HL-60/S4 (cell line): ENCODE results near the gene AADACL4.
"Not testable (repeated sequence)": the region's sequence is repeated elsewhere in the genome, so short reads cannot be mapped to it uniquely, and the experiment has no call there.

Source experiments
- in situ Hi-C: fragments of 300-500 bp; cut with MboI; formaldehyde crosslinking; loops from 2 replicates; pipeline ENCODE4 v1.14.3; 2022; ENCODE audit warnings: low sequenced_read_pairs

The AADACL4 gene

GRCh38 chr1:12706061-12706460, 62.2 kb downstream of the AADACL4 start:
- in situ Hi-C loops, result no loop called here

- in situ Hi-C loops, result no loop called here
Observed at GRCh38 chr1:12708396-12709090, 64.7 kb downstream of the AADACL4 start.

- in situ Hi-C loops, result no loop called here
Observed at GRCh38 chr1:12709091-12709491, 65.2 kb downstream of the AADACL4 start.

- in situ Hi-C loops, result no loop called here
Observed at GRCh38 chr1:12709696-12710095, 65.8 kb downstream of the AADACL4 start.

GRCh38 chr1:12711536-12711935, 67.7 kb downstream of the AADACL4 start:
- in situ Hi-C loops, result no loop called here

- in situ Hi-C loops, result no loop called here
Observed at GRCh38 chr1:12712076-12712475, 68.2 kb downstream of the AADACL4 start.

- in situ Hi-C loops, result no loop called here
Observed at GRCh38 chr1:12712929-12713328, 69.0 kb downstream of the AADACL4 start.

- in situ Hi-C loops, result not testable (repeated sequence)
Observed at GRCh38 chr1:12713651-12714050, 69.8 kb downstream of the AADACL4 start.

GRCh38 chr1:12714710-12715475, 71.0 kb downstream of the AADACL4 start:
- in situ Hi-C loops, result no loop called here

- in situ Hi-C loops, result no loop called here
Observed at GRCh38 chr1:12715896-12716437, 72.1 kb downstream of the AADACL4 start, which contains the start of gene AADACL3. Gene AADACL3 (plus strand): TSS chr1:12716110. CDS start chr1:12716177, 67 bp downstream.
